HepG2 (cell line): ENCODE measurements around the gene JUND. TPM values are rescaled to one million over a fixed set of nuclear protein-coding genes. Genes with fewer than 3 reads are reported as not detected.

Experiments
- ATF7 ChIP-seq, 2 experiments: fragments of 450-650 bp in 1 of 2; sonication (generic) in 1 of 2; formaldehyde crosslinking in 1 of 2; IDR thresholded peaks; 2 replicates each; pipeline versions ENCODE4 v1.4.0 to v1.6.1; 2016 to 2020; ENCODE audit warnings: antibody characterized with exemption in 1 of 2, mild to moderate bottlenecking in 1 of 2, missing genetic modification reagents in 1 of 2
- GLI4 ChIP-seq: sonication (generic); formaldehyde crosslinking; IDR thresholded peaks from 2 replicates; pipeline ENCODE4 v1.5.1; 2020; ENCODE audit warnings: missing genetic modification reagents, mild to moderate bottlenecking, moderate library complexity, borderline replicate concordance
- IRX3 ChIP-seq: sonication (generic); formaldehyde crosslinking; IDR thresholded peaks from 2 replicates; pipeline ENCODE4 v1.8.1; 2023; ENCODE audit warnings: mild to moderate bottlenecking, low read depth, missing genetic modification reagents, borderline replicate concordance
- PAWR ChIP-seq: sonication (generic); formaldehyde crosslinking; IDR thresholded peaks from 2 replicates; pipeline ENCODE4 v1.4.0; 2020; ENCODE audit warnings: missing genetic modification reagents, mild to moderate bottlenecking, borderline replicate concordance
- SMAD9 ChIP-seq: sonication (generic); formaldehyde crosslinking; IDR thresholded peaks from 2 replicates; pipeline ENCODE4 v1.5.1; 2020; ENCODE audit warnings: mild to moderate bottlenecking, missing genetic modification reagents
- SRY ChIP-seq: sonication (generic); formaldehyde crosslinking; IDR thresholded peaks from 2 replicates; pipeline ENCODE4 v1.8.0; 2022; ENCODE audit warnings: mild to moderate bottlenecking, missing genetic modification reagents
- STAG1 ChIP-seq: sonication (generic); formaldehyde crosslinking; IDR thresholded peaks from 2 replicates; pipeline ENCODE4 v1.4.0; 2020; ENCODE audit warnings: missing genetic modification reagents
- ZC3H13 ChIP-seq: sonication (generic); formaldehyde crosslinking; IDR thresholded peaks from 2 replicates; pipeline ENCODE4 v1.8.1; 2023; ENCODE audit warnings: mild to moderate bottlenecking, missing genetic modification reagents, moderate library complexity
- ZFY ChIP-seq: sonication (generic); formaldehyde crosslinking; IDR thresholded peaks from 2 replicates; pipeline ENCODE4 v1.4.0; 2020; ENCODE audit warnings: missing genetic modification reagents
- ZFYVE20 ChIP-seq: sonication (generic); formaldehyde crosslinking; IDR thresholded peaks from 2 replicates; pipeline ENCODE4 v1.8.0; 2023; ENCODE audit warnings: low read depth, mild to moderate bottlenecking, moderate library complexity, missing genetic modification reagents, borderline replicate concordance
- polyA plus RNA-seq, 8 experiments: library from polyadenylated mRNA; depleted of rRNA in 3 of 8; stranded (reverse) in 7 of 8; unstranded in 1 of 8; fragments of >200 nt; fragmentation: Illumina TruSeq in 4 of 8; extraction: Trizol in 4 of 8; gene quantifications; 2 replicates each; pipeline versions ENCODE4 v1.2.1 to v1.2.3, GENCODE V29; 2011 to 2016; ENCODE audit warnings: low read depth in 4 of 8, missing spikeins in 1 of 8, mixed read lengths in 1 of 8; ENCODE audit not compliant: insufficient read depth in 1 of 8
- total RNA-seq, 5 experiments: library from RNA; depleted of rRNA; stranded (reverse); fragments of >200 nt; fragmentation: Illumina TruSeq; extraction: Trizol; gene quantifications; 2 replicates each; pipeline ENCODE4 v1.2.3, GENCODE V29; 2016; ENCODE audit warnings: low read depth in 1 of 5
- TF ChIP-seq, protein P1 (sequence below): sonication (generic); formaldehyde crosslinking; IDR thresholded peaks from 2 replicates; pipeline ENCODE4 v1.4.0; 2020; ENCODE audit warnings: missing genetic modification reagents
- TF ChIP-seq, protein P2 (sequence below): sonication (generic); formaldehyde crosslinking; IDR thresholded peaks from 2 replicates; pipeline ENCODE4 v1.5.1; 2020; ENCODE audit warnings: mild to moderate bottlenecking, missing genetic modification reagents
- TF ChIP-seq, protein P3 (sequence below): sonication (generic); formaldehyde crosslinking; IDR thresholded peaks from 2 replicates; pipeline ENCODE4 v1.4.0; 2020; ENCODE audit warnings: missing genetic modification reagents
- TF ChIP-seq, protein P4 (sequence below): sonication (generic); formaldehyde crosslinking; IDR thresholded peaks from 2 replicates; pipeline ENCODE4 v1.4.0; 2020; ENCODE audit warnings: missing genetic modification reagents, borderline replicate concordance

Gene JUND
- total and polyA plus RNA-seq, 2 of the 13 experiments (the other 11 are each of a cell fraction or from before 2014, with no cell fraction given): 41.2 to 59.8 TPM

DNA sequence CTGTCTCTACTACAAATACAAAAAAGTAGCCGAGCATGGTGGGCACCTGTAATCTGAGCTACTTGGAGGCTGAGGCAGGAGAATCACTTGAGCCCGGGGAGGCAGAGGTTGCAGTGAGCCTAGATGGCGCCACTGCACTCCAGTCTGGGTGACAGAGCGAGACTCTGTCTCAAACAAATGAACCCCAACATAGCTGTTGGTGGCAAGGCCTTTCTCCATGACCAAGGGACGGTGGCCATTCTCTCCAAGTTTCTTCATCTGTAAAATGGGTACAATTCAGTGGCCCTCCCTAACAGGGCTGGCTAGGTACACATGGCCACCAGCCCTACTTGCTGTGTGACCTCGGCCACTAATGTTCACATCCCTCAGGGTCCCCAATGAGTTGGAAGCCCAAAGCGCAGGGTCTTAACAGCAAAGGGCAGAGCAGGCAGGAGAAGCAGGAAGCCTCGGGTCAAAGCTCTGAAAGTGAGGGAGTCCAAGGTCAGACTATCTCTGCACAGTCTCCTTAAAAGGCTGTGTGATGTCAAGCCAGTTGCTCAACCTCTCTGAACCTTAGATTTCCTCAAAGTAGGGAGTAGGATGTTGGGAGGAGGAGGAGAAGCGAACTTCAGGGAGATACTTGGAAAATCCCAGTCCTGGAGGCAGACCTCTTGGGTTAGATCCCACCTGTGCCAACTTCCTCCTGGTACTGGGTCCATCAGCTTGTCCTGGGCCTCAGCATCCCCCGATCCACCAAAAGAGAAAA, 2.7 kb downstream of the JUND start (continued):
- TF ChIP-seq, protein P1, sequence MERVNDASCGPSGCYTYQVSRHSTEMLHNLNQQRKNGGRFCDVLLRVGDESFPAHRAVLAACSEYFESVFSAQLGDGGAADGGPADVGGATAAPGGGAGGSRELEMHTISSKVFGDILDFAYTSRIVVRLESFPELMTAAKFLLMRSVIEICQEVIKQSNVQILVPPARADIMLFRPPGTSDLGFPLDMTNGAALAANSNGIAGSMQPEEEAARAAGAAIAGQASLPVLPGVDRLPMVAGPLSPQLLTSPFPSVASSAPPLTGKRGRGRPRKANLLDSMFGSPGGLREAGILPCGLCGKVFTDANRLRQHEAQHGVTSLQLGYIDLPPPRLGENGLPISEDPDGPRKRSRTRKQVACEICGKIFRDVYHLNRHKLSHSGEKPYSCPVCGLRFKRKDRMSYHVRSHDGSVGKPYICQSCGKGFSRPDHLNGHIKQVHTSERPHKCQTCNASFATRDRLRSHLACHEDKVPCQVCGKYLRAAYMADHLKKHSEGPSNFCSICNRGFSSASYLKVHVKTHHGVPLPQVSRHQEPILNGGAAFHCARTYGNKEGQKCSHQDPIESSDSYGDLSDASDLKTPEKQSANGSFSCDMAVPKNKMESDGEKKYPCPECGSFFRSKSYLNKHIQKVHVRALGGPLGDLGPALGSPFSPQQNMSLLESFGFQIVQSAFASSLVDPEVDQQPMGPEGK (CRISPR knock-in tag): no peak
- no peak; the same call in 1 of the 2 replicates for TF ChIP-seq ZC3H13 (CRISPR knock-in tag)
- TF ChIP-seq, protein P2, sequence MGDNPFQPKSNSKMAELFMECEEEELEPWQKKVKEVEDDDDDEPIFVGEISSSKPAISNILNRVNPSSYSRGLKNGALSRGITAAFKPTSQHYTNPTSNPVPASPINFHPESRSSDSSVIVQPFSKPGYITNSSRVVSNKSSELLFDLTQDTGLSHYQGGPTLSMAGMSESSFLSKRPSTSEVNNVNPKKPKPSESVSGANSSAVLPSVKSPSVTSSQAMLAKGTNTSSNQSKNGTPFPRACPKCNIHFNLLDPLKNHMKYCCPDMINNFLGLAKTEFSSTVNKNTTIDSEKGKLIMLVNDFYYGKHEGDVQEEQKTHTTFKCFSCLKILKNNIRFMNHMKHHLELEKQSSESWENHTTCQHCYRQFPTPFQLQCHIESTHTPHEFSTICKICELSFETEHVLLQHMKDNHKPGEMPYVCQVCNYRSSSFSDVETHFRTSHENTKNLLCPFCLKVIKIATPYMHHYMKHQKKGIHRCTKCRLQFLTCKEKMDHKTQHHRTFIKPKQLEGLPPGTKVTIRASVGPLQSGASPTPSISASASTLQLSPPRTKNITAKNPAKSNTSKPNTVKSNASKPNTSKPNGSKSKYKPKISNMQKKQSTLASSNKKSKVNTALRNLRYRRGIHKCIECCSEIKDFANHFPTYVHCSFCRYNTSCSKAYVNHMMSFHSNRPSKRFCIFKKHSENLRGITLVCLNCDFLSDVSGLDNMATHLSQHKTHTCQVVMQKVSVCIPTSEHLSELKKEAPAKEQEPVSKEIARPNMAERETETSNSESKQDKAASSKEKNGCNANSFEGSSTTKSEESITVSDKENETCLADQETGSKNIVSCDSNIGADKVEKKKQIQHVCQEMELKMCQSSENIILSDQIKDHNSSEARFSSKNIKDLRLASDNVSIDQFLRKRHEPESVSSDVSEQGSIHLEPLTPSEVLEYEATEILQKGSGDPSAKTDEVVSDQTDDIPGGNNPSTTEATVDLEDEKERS (CRISPR knock-in tag): no peak
- no peak for TF ChIP-seq ZFYVE20 (CRISPR knock-in tag)
- TF ChIP-seq STAG1 (CRISPR knock-in tag): peak; percentile 27; the same call in 1 of the 2 replicates
- TF ChIP-seq, protein P3, sequence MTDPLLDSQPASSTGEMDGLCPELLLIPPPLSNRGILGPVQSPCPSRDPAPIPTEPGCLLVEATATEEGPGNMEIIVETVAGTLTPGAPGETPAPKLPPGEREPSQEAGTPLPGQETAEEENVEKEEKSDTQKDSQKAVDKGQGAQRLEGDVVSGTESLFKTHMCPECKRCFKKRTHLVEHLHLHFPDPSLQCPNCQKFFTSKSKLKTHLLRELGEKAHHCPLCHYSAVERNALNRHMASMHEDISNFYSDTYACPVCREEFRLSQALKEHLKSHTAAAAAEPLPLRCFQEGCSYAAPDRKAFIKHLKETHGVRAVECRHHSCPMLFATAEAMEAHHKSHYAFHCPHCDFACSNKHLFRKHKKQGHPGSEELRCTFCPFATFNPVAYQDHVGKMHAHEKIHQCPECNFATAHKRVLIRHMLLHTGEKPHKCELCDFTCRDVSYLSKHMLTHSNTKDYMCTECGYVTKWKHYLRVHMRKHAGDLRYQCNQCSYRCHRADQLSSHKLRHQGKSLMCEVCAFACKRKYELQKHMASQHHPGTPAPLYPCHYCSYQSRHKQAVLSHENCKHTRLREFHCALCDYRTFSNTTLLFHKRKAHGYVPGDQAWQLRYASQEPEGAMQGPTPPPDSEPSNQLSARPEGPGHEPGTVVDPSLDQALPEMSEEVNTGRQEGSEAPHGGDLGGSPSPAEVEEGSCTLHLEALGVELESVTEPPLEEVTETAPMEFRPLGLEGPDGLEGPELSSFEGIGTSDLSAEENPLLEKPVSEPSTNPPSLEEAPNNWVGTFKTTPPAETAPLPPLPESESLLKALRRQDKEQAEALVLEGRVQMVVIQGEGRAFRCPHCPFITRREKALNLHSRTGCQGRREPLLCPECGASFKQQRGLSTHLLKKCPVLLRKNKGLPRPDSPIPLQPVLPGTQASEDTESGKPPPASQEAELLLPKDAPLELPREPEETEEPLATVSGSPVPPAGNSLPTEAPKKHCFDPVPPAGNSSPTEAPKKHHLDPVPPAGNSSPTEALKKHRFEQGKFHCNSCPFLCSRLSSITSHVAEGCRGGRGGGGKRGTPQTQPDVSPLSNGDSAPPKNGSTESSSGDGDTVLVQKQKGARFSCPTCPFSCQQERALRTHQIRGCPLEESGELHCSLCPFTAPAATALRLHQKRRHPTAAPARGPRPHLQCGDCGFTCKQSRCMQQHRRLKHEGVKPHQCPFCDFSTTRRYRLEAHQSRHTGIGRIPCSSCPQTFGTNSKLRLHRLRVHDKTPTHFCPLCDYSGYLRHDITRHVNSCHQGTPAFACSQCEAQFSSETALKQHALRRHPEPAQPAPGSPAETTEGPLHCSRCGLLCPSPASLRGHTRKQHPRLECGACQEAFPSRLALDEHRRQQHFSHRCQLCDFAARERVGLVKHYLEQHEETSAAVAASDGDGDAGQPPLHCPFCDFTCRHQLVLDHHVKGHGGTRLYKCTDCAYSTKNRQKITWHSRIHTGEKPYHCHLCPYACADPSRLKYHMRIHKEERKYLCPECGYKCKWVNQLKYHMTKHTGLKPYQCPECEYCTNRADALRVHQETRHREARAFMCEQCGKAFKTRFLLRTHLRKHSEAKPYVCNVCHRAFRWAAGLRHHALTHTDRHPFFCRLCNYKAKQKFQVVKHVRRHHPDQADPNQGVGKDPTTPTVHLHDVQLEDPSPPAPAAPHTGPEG (CRISPR knock-in tag): no peak
- no peak for TF ChIP-seq IRX3 (CRISPR knock-in tag)
- no peak for TF ChIP-seq PAWR (CRISPR knock-in tag)
- no peak for TF ChIP-seq ATF7 (IDR thresholded peaks at IDR 0.05)
- no peak for TF ChIP-seq ATF7 (CRISPR knock-in tag; IDR thresholded peaks at IDR 0.05)
- TF ChIP-seq SMAD9 (CRISPR knock-in tag): no peak
- no peak for TF ChIP-seq SRY (CRISPR knock-in tag)
- TF ChIP-seq GLI4 (CRISPR knock-in tag): no peak
- TF ChIP-seq ZFY (CRISPR knock-in tag): no peak
- TF ChIP-seq, protein P4, sequence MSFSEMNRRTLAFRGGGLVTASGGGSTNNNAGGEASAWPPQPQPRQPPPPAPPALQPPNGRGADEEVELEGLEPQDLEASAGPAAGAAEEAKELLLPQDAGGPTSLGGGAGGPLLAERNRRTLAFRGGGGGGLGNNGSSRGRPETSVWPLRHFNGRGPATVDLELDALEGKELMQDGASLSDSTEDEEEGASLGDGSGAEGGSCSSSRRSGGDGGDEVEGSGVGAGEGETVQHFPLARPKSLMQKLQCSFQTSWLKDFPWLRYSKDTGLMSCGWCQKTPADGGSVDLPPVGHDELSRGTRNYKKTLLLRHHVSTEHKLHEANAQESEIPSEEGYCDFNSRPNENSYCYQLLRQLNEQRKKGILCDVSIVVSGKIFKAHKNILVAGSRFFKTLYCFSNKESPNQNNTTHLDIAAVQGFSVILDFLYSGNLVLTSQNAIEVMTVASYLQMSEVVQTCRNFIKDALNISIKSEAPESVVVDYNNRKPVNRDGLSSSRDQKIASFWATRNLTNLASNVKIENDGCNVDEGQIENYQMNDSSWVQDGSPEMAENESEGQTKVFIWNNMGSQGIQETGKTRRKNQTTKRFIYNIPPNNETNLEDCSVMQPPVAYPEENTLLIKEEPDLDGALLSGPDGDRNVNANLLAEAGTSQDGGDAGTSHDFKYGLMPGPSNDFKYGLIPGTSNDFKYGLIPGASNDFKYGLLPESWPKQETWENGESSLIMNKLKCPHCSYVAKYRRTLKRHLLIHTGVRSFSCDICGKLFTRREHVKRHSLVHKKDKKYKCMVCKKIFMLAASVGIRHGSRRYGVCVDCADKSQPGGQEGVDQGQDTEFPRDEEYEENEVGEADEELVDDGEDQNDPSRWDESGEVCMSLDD (CRISPR knock-in tag): no peak
